ENCODE results near the gene SMIM12.

- TF ChIP-seq CTCF (IDR thresholded peaks at IDR 0.05; ENCODE audit: low read depth, low read length, missing input control) = no peak
- TF ChIP-seq REST (IDR thresholded peaks at IDR 0.05) = no peak
- no peak for TF ChIP-seq ZBTB33 (IDR thresholded peaks at IDR 0.05)
- TF ChIP-seq SP1 (IDR thresholded peaks at IDR 0.05) = no peak
- no peak for TF ChIP-seq TAF1 (conservative IDR thresholded peaks at IDR 0.05)
- TF ChIP-seq MAX (IDR thresholded peaks at IDR 0.05) = no peak
- TF ChIP-seq FOXA1 (IDR thresholded peaks at IDR 0.05) = no peak
- no peak for TF ChIP-seq ATF3 (IDR thresholded peaks at IDR 0.05)
- TF ChIP-seq RAD21 (IDR thresholded peaks at IDR 0.05) = no peak
Measured at GRCh38 chr1:34863501-34863900, 4.0 kb upstream of the SMIM12 start.
